Transverse colon (tissue), 4 donors: ENCODE results near the gene STAC. TPM values are rescaled to one million over a fixed set of nuclear protein-coding genes. Genes with fewer than 3 reads are reported as not detected.

Source experiments
- DNase-seq: peaks from one replicate; pipeline ENCODE4 v3.0.0-alpha.2; 2019
- H3K27ac ChIP-seq, 4 donors: fragments of 200-600 bp; sonication (generic); 2 replicates each; pipeline ENCODE4 v1.5.1; 2016 to 2018; ENCODE audit warnings: inconsistent platforms in 4 of 4
- H3K27me3 ChIP-seq: fragments of 200-600 bp; sonication (generic); 2 replicates; pipeline ENCODE4 v1.5.1; 2017; ENCODE audit warnings: inconsistent platforms
- H3K36me3 ChIP-seq, 4 donors: fragments of 200-600 bp; sonication (generic); 2 replicates each; pipeline ENCODE4 v1.5.1; 2017 to 2019; ENCODE audit warnings: inconsistent platforms in 4 of 4
- H3K4me1 ChIP-seq, 4 donors: fragments of 200-600 bp; sonication (generic); 2 replicates each; pipeline ENCODE4 v1.5.1; 2017 to 2020; ENCODE audit warnings: inconsistent platforms in 4 of 4
- H3K4me3 ChIP-seq, 4 donors: fragments of 200-600 bp; sonication (generic); 1 replicate in 1 of 4; 2 replicates in 3 of 4; pipeline versions ENCODE4 v1.5.1 to v1.6.1; 2017 to 2019; ENCODE audit warnings: inconsistent platforms in 4 of 4
- H3K9me3 ChIP-seq, 2 donors: fragments of 200-600 bp; sonication (generic); 2 replicates each; pipeline ENCODE4 v1.5.1; 2017 to 2019; ENCODE audit warnings: inconsistent platforms in 2 of 2
- CTCF ChIP-seq, 5 experiments: fragments of 200-600 bp in 3 of 5; fragments of 450-650 bp in 2 of 5; sonication (generic) in 3 of 5; IDR thresholded peaks; 1 replicate in 2 of 5; 2 replicates in 3 of 5; pipeline ENCODE4 v1.5.1; 2016 to 2017; ENCODE audit warnings: antibody characterized with exemption in 5 of 5, inconsistent platforms in 3 of 5, mild to moderate bottlenecking in 2 of 5, moderate library complexity in 1 of 5
- EP300 ChIP-seq: sonication (generic); formaldehyde crosslinking; IDR thresholded peaks from one replicate; pipeline ENCODE4 v1.6.1; 2017; ENCODE audit warnings: antibody characterized with exemption, low read depth
- POLR2A ChIP-seq: fragments of 450-650 bp; IDR thresholded peaks from one replicate; pipeline ENCODE4 v1.6.1; 2016; ENCODE audit warnings: antibody characterized with exemption, mild to moderate bottlenecking, moderate library complexity
- POLR2AphosphoS5 ChIP-seq, 3 donors: sonication (generic); formaldehyde crosslinking; IDR thresholded peaks; one replicate each; pipeline ENCODE4 v1.6.1; 2016; ENCODE audit warnings: antibody characterized with exemption in 3 of 3
- WGBS, 2 donors: methylation state at CpG; one replicate each; pipeline ENCODE4 v1.1.5; 2018; ENCODE audit warnings: low coverage in 1 of 2; 5-methylcytosine and 5-hydroxymethylcytosine counted together
- in situ Hi-C, 4 donors: fragments of 200-750 bp; cut with MboI; loops; one replicate each; pipeline versions ENCODE4 v1.15.0 to v1.15.1; 2017; ENCODE audit warnings: low sequenced_read_pairs in 3 of 4, low pct_ligation_motif_present in 1 of 4, low pct_unique_long_range_greater_than_20kb in 1 of 4
- intact Hi-C: fragments of 100-400 bp; cut with DNase I; formaldehyde crosslinking; loops from one replicate; pipeline ENCODE4 v1.15.1; 2023; ENCODE audit warnings: low total_unique reads
- total RNA-seq, 4 donors: library from RNA; depleted of rRNA; stranded (reverse); fragments of >200 nt; gene quantifications; one replicate each; pipeline ENCODE4 v1.1.0, GENCODE V29; 2016

Gene STAC
- total RNA-seq, 4 donors from 2014 or later = 1.3 to 3.5 TPM; not detected in 2

- TF ChIP-seq EP300 (no peak), POLR2AphosphoS5 (IDR thresholded peaks at IDR 0.05) (no peak), POLR2A (no peak), CTCF (IDR thresholded peaks at IDR 0.05) (no peak)
- no peak overlapping the region for H3K27ac ChIP-seq
- no peaks in the 10 kb centered on the region for H3K27me3 ChIP-seq
- in situ Hi-C loops = no loop called here
- no peaks in the 10 kb centered on the region for H3K36me3 ChIP-seq
- no peak for DNase-seq
- intact Hi-C loops = no loop called here
- no peaks in the 10 kb centered on the region for H3K4me1 ChIP-seq
- no peaks in the 10 kb centered on the region for H3K9me3 ChIP-seq
- WGBS, 2 donors = 79 to 83% methylated on average over 2 of the region's 2 CpGs
- H3K4me3 ChIP-seq = no peak overlapping the region
Measured at GRCh38 chr3:36505393-36505792, 125.1 kb downstream of the STAC start.

GRCh38 chr3:36511791-36512486 is 131.6 kb downstream of the STAC start:
- H3K4me1 ChIP-seq = no peaks in the 10 kb centered on the region
- intact Hi-C loops = no loop called here
- H3K27me3 ChIP-seq = no peaks in the 10 kb centered on the region
- in situ Hi-C loops = no loop called here
- no peaks in the 10 kb centered on the region for H3K36me3 ChIP-seq
- no peak for DNase-seq
- 57 to 66% methylated on average over 3 to 5 of the region's 5 CpGs for WGBS, 2 donors
- TF ChIP-seq POLR2A (no peak), POLR2AphosphoS5 (IDR thresholded peaks at IDR 0.05) (no peak), CTCF (IDR thresholded peaks at IDR 0.05) (no peak), EP300 (no peak)
- no peak overlapping the region for H3K4me3 ChIP-seq
- H3K27ac ChIP-seq = no peak overlapping the region
- no peaks in the 10 kb centered on the region for H3K9me3 ChIP-seq

GRCh38 chr3:36512555-36512954 is 132.3 kb downstream of the STAC start:
- Histone ChIP-seq H3K27me3 (no peaks in the 10 kb centered on the region), H3K4me1 (no peaks in the 10 kb centered on the region), H3K36me3 (no peaks in the 10 kb centered on the region), H3K27ac (no peak overlapping the region), H3K4me3 (no peak overlapping the region), H3K9me3 (no peaks in the 10 kb centered on the region)
- TF ChIP-seq CTCF (IDR thresholded peaks at IDR 0.05) = no peak
- no peak for TF ChIP-seq POLR2AphosphoS5 (IDR thresholded peaks at IDR 0.05)
- no peak for TF ChIP-seq POLR2A
- TF ChIP-seq EP300 = no peak
- 53 to 67% methylated on average over 3 of the region's 3 CpGs for WGBS, 2 donors
- intact Hi-C loops (no loop called here), in situ Hi-C loops (no loop called here)
- DNase-seq = no peak

GRCh38 chr3:36514171-36514570 is 133.9 kb downstream of the STAC start:
- no peak for DNase-seq
- intact Hi-C loops = no loop called here
- TF ChIP-seq CTCF (IDR thresholded peaks at IDR 0.05) (no peak), POLR2AphosphoS5 (IDR thresholded peaks at IDR 0.05) (no peak), EP300 (no peak), POLR2A (no peak)

More at GRCh38 chr3:36514171-36514570, 133.9 kb downstream of the STAC start:
- Histone ChIP-seq H3K9me3 (no peaks in the 10 kb centered on the region), H3K36me3 (no peaks in the 10 kb centered on the region), H3K4me1 (no peaks in the 10 kb centered on the region), H3K27me3 (no peaks in the 10 kb centered on the region), H3K4me3 (no peak overlapping the region), H3K27ac (no peak overlapping the region)
- in situ Hi-C loops = no loop called here
- 94% methylated on average over 1 of the region's 1 CpG; no CpG with 5 or more reads in 1 of the 2 donors for WGBS, 2 donors
